Cardiac fibroblast (primary cell): Measurements from ENCODE around the gene MAP3K7CL.

ENCODE experiments used
- DNase-seq, 2 donors: peaks; one replicate each; pipeline versions ENCODE4 v3.0.0 to v3.0.0-alpha.2; 2010; ENCODE audit warnings: low read depth in 2 of 2
- H3K4me3 ChIP-seq, 2 donors: replicated peaks in 1 of 2; 1 replicate in 1 of 2; 2 replicates in 1 of 2; pipeline ENCODE4 v1.5.1; 2011; ENCODE audit warnings: low read depth in 2 of 2, low read length in 2 of 2, mild to moderate bottlenecking in 2 of 2, moderate library complexity in 1 of 2
- TF ChIP-seq, protein P1 (sequence below): IDR thresholded peaks from one replicate; pipeline ENCODE4 v1.5.1; 2011; ENCODE audit warnings: low read depth, mild to moderate bottlenecking, low read length, inconsistent platforms

The MAP3K7CL gene

DNA sequence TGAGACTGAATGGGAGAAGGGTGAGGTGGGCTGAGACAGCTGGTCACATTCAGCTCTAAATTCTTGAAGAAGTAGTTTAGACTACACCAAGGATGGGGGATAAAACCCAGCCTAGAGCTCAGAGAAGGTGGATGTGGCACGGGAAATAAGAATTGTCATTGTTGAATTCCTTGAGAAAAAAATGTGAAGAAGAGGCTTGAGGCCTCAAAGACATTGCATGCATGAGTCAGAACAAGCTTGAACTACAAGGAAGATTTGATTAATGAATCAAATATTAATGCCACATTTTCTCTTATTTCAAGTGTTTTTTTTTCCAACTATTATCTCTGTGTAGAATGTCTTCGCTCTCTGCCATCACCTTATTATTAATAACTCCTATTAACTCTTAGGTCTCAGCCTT lies 58.9 kb downstream of the MAP3K7CL start:
- no peak overlapping the region for H3K4me3 ChIP-seq
- TF ChIP-seq, protein P1, sequence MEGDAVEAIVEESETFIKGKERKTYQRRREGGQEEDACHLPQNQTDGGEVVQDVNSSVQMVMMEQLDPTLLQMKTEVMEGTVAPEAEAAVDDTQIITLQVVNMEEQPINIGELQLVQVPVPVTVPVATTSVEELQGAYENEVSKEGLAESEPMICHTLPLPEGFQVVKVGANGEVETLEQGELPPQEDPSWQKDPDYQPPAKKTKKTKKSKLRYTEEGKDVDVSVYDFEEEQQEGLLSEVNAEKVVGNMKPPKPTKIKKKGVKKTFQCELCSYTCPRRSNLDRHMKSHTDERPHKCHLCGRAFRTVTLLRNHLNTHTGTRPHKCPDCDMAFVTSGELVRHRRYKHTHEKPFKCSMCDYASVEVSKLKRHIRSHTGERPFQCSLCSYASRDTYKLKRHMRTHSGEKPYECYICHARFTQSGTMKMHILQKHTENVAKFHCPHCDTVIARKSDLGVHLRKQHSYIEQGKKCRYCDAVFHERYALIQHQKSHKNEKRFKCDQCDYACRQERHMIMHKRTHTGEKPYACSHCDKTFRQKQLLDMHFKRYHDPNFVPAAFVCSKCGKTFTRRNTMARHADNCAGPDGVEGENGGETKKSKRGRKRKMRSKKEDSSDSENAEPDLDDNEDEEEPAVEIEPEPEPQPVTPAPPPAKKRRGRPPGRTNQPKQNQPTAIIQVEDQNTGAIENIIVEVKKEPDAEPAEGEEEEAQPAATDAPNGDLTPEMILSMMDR: no peak
- DNase-seq: peak; percentile 25 to 52

DNA sequence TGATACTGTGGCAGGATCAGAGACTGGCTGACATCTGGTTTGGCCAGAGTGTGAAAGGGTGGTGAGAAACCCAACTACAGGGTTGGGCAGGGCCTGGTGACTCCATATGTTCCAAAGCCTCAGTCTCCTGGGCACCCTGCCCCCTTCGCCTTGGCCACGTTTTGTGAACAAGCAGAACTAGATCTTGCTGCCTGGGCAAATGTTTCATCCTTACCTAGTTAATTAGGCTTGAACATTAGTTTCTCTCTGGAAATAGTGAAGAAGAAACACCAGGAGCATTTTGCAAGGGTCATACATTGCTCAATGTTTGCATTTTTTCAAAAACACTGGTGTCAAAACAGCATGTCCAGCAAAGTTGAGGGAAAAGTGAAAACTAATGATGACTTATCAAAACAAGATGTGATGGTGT lies 60.5 kb downstream of the MAP3K7CL start:
- no peak overlapping the region for H3K4me3 ChIP-seq
- TF ChIP-seq, protein P1: no peak
- peak; percentile 78 to 83 for DNase-seq

DNA sequence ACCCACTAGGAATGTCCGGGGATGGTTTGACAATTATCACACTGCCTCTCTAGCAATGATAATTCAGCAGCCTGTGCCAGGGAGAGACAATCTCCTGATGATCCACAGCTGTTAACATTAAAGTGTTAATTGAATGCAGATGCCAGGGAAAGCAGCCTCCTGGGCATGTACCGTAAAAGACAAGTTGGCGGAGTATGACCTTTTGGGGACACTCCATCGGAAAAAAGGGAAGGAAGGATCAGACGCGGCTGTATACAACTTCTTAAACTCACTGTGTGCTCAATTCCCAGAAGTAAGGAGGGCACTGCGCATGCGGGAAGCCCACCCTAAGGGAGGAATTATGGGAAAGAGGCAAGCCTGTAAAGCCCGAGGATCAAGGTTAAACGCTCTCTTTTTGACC lies 62.6 kb downstream of the MAP3K7CL start:
- no peak overlapping the region for H3K4me3 ChIP-seq
- DNase-seq: no peak
- TF ChIP-seq, protein P1: no peak

DNA sequence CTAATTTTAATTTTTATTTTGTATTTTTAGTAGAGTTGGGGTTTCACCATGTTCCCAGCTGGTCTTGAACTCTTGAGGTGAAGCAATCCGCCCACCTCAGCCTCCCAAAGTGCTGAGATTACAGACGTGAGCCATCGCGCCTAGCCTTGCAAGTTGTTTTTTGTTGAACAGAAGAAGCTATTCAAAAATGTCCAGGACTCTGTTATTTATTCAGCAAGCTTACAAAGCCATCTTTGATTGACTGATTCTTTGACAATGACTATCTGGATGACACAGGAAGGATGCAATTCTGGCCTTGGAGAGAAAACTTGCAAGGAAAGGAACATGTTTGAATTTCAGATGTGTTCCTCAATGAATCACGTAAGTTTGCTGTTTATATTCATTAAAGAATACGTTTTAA lies 63.5 kb downstream of the MAP3K7CL start:
- H3K4me3 ChIP-seq: no peak overlapping the region
- DNase-seq: no peak
- TF ChIP-seq, protein P1: no peak

DNA sequence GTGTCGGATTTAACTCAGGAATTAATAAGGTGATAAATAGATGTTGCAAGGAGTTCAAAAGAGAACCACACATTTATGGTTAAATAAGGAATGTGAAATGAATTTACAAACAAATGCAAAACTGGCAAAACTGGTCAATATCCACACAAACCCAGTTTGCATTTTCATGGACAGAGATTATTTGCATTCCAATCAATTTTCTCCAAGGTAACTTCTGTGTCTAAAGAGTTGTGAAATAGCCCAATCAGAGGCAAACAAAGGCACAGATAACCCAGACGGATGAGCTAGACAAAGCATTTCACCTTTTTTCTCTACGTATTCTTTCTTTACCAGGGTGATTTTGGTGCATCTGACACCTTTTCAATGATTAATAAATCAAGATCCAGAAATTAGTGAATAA lies 63.9 kb downstream of the MAP3K7CL start:
- H3K4me3 ChIP-seq: no peak overlapping the region
- no peak for DNase-seq
- TF ChIP-seq, protein P1: no peak

DNA sequence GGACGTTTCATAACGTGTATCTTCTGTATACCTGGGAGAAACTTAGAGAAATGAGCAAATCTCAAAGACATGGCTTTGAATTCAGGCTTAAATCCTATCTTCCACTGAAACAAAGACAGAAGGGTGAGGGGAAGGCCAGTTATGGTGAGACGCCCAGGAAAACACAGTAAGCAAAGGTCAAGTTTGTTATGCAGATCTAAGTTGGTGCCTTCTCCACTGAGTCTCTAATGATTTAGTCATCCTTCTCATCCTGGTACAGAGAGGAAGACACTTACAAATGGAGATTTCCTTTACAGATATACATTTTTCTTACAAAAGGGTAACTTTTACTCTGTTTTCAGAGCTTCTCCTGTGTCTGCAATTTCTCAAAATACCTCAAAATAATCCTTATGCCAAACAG lies 64.4 kb downstream of the MAP3K7CL start:
- DNase-seq: peak; percentile 27 to 63
- H3K4me3 ChIP-seq: no peak overlapping the region
- TF ChIP-seq, protein P1: no peak

DNA sequence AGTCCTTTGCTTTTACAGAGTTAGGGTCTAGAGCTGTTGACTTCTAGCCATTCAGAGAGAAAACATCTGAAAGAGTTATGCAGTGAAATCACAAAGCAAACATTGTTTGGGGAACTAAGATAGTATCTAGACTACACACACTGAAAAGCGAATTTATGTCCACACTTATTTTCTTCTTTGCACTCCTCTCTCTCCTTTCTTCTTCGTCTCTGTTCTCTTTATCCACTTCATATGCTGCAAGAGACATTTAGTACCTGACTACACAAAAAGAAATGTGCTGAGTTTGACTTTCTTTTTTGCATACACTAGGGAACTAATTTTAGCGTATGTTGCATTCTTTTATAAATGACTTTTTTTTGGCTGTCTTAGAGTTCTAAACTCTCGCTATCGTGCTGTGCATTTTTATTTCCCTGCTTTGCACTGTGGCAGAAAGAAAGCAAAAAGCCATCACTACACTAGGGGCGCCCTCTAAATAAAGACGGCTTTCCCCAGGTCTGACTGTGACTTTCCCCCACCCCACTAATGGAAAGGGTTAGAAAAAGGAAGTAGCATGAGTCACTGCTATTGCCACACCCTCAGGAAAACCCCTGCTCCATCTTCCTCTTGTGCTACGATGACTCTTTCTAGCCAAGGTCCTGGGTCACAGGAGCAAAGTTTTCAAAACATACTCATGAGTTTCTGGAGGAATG lies 65.7 kb downstream of the MAP3K7CL start:
- DNase-seq: peak; percentile 93 to 98
- TF ChIP-seq, protein P1: peak; percentile 59
- H3K4me3 ChIP-seq: peak overlapping the region; percentile 13 to 34
